Natural killer cell (primary cell): ENCODE measurements around the gene CBLN1. TPM values are rescaled to one million over a fixed set of nuclear protein-coding genes. Genes with fewer than 3 reads are reported as not detected.

Source experiments
- ATAC-seq, 3 donors: fragments of 150-1000 bp in 2 of 3; fragments of 200-7000 bp in 1 of 3; cut with Tn5 transposase; 1 replicate in 1 of 3; 2 replicates in 2 of 3; pipeline ENCODE4 v1.10.0; 2021; ENCODE audit warnings: mild to moderate bottlenecking in 2 of 3, moderate library complexity in 2 of 3
- DNase-seq, 2 donors: peaks; one replicate each; pipeline versions ENCODE4 v3.0.0 to v3.0.0-alpha.2; 2013 to 2021; ENCODE audit warnings: mixed read lengths in 1 of 2
- H3K27ac ChIP-seq: one replicate; pipeline ENCODE4 v1.5.1; 2013; ENCODE audit warnings: mild to moderate bottlenecking, low read length
- H3K27me3 ChIP-seq: one replicate; pipeline ENCODE4 v1.6.1; 2013; ENCODE audit warnings: low read length; ENCODE audit not compliant: control insufficient read depth, insufficient read depth
- H3K36me3 ChIP-seq: one replicate; pipeline ENCODE4 v1.6.1; 2013; ENCODE audit warnings: low read length; ENCODE audit not compliant: control insufficient read depth, insufficient read depth
- H3K4me1 ChIP-seq: one replicate; pipeline ENCODE4 v1.6.1; 2013; ENCODE audit warnings: low read length; ENCODE audit not compliant: control insufficient read depth, insufficient read depth
- H3K4me3 ChIP-seq: one replicate; pipeline ENCODE4 v1.5.1; 2013; ENCODE audit warnings: low read length
- H3K9me3 ChIP-seq: one replicate; pipeline ENCODE4 v1.6.1; 2013; ENCODE audit warnings: low read length; ENCODE audit not compliant: control insufficient read depth, insufficient read depth
- H3K27ac Mint-ChIP-seq, 2 donors: one replicate each; pipeline ENCODE4 v1.8.0; 2022; ENCODE audit warnings: mild to moderate bottlenecking in 2 of 2, mixed read lengths in 2 of 2, moderate library complexity in 1 of 2
- H3K27me3 Mint-ChIP-seq, 2 donors: one replicate each; pipeline ENCODE4 v1.8.0; 2022; ENCODE audit warnings: low read depth in 2 of 2, mixed read lengths in 2 of 2
- H3K36me3 Mint-ChIP-seq: one replicate; pipeline ENCODE4 v1.8.0; 2022; ENCODE audit warnings: mixed read lengths
- H3K4me1 Mint-ChIP-seq, 2 donors: one replicate each; pipeline ENCODE4 v1.8.0; 2022; ENCODE audit warnings: mixed read lengths in 2 of 2
- H3K4me3 Mint-ChIP-seq: one replicate; pipeline ENCODE4 v1.8.0; 2022; ENCODE audit warnings: mild to moderate bottlenecking, moderate library complexity, mixed read lengths
- H3K9me3 Mint-ChIP-seq, 2 donors: one replicate each; pipeline ENCODE4 v1.8.0; 2022; ENCODE audit warnings: mixed read lengths in 2 of 2
- WGBS: methylation state at CpG from one replicate; pipeline ENCODE4 v1.1.7; 2013; ENCODE audit warnings: missing lambda C conversion rate; ENCODE audit not compliant: insufficient coverage; 5-methylcytosine and 5-hydroxymethylcytosine counted together
- intact Hi-C: fragments of 100-400 bp; cut with micrococcal nuclease; formaldehyde crosslinking; loops from one replicate; pipeline ENCODE4 v1.14.2; 2022
- total RNA-seq, 4 donors: library from RNA; stranded (reverse); fragments of 120-200 nt in 1 of 4; gene quantifications; one replicate each; pipeline versions ENCODE4 v1.2.3 to v1.2.4, GENCODE V29; 2013 to 2022
- TF ChIP-seq, protein P1 (sequence below): fragments of 200-600 bp; IDR thresholded peaks from one replicate; pipeline ENCODE4 v1.8.0; 2022; ENCODE audit warnings: antibody characterized with exemption

The CBLN1 gene
- total RNA-seq, 3 donors from 2014 or later (not counting 1 experiment from before 2014, with no cell fraction given), result not detected

DNA sequence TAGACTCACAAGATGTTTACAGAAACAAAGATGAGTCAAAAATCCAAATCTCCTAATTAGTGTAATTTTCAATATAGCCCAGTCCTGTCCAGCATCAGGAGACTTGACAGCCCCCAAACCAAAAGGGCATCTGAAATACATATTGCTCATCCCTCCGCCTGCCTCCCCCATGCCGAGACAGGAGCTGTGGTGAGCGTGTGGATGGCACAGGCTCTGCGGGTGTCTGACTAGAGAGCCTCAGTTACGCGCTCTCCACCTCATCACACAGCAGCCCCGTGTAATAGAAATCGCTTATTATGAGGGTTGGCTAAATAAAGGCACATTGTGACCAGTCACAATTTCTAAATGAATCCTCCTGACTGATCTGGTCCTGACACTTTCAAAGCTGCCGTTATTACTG lies 43.1 kb upstream of the CBLN1 start:
- TF ChIP-seq, protein P1, sequence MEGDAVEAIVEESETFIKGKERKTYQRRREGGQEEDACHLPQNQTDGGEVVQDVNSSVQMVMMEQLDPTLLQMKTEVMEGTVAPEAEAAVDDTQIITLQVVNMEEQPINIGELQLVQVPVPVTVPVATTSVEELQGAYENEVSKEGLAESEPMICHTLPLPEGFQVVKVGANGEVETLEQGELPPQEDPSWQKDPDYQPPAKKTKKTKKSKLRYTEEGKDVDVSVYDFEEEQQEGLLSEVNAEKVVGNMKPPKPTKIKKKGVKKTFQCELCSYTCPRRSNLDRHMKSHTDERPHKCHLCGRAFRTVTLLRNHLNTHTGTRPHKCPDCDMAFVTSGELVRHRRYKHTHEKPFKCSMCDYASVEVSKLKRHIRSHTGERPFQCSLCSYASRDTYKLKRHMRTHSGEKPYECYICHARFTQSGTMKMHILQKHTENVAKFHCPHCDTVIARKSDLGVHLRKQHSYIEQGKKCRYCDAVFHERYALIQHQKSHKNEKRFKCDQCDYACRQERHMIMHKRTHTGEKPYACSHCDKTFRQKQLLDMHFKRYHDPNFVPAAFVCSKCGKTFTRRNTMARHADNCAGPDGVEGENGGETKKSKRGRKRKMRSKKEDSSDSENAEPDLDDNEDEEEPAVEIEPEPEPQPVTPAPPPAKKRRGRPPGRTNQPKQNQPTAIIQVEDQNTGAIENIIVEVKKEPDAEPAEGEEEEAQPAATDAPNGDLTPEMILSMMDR, result no peak
- Mint-ChIP-seq H3K27me3 (peaks cover 4 to 8% of the 10 kb centered on the region in 2 donors), H3K4me3 (no peak overlapping the region), H3K9me3 (peaks cover 2 to 5% of the 10 kb centered on the region in 2 donors), H3K4me1 (no peaks in the 10 kb centered on the region), H3K27ac (no peak overlapping the region), H3K36me3 (no peaks in the 10 kb centered on the region)
- 88% methylated on average over 9 of the region's 9 CpGs for WGBS
- ATAC-seq (no peak), DNase-seq (no peak)
- Histone ChIP-seq H3K4me1 (no peaks in the 10 kb centered on the region), H3K4me3 (no peak overlapping the region), H3K27ac (no peak overlapping the region), H3K27me3 (no peaks in the 10 kb centered on the region), H3K36me3 (no peaks in the 10 kb centered on the region), H3K9me3 (no peaks in the 10 kb centered on the region)
- intact Hi-C loops, result no loop called here

DNA sequence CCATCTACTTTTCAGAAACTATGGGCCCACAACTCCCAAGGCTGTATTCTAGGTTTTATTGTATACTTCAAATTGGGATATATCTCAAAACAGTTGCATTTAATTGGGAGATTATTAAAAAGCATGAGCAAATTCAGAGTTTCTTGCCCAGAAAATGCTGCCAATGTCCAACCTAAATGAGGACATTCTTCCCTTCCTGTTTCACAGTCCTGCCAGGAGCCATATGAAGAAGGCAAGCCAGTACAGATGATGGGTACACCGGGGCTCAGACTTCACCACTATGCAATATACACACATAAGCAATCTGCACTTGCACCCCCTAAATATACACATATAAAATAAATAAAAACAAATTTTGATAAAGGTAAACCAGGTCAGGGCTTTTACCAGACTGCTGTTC lies 34.0 kb upstream of the CBLN1 start:
- ATAC-seq, result no peak
- H3K4me1 ChIP-seq, result no peaks in the 10 kb centered on the region
- peaks cover 8 to 33% of the 10 kb centered on the region in 2 donors for H3K27me3 Mint-ChIP-seq
- H3K27ac ChIP-seq, result no peak overlapping the region
- TF ChIP-seq, protein P1, result no peak
- no peak overlapping the region for H3K4me3 ChIP-seq
- H3K9me3 Mint-ChIP-seq, result peaks cover 2 to 7% of the 10 kb centered on the region in 2 donors
- intact Hi-C loops, result no loop called here
- no peak for DNase-seq
- H3K27ac Mint-ChIP-seq, result no peak overlapping the region
- H3K4me1 Mint-ChIP-seq, result no peaks in the 10 kb centered on the region
- H3K27me3 ChIP-seq, result no peaks in the 10 kb centered on the region
- H3K36me3 ChIP-seq, result no peaks in the 10 kb centered on the region
- H3K4me3 Mint-ChIP-seq, result no peak overlapping the region
- H3K9me3 ChIP-seq, result no peaks in the 10 kb centered on the region
- H3K36me3 Mint-ChIP-seq, result no peaks in the 10 kb centered on the region
- 100% methylated on average over 1 of the region's 1 CpG for WGBS

DNA sequence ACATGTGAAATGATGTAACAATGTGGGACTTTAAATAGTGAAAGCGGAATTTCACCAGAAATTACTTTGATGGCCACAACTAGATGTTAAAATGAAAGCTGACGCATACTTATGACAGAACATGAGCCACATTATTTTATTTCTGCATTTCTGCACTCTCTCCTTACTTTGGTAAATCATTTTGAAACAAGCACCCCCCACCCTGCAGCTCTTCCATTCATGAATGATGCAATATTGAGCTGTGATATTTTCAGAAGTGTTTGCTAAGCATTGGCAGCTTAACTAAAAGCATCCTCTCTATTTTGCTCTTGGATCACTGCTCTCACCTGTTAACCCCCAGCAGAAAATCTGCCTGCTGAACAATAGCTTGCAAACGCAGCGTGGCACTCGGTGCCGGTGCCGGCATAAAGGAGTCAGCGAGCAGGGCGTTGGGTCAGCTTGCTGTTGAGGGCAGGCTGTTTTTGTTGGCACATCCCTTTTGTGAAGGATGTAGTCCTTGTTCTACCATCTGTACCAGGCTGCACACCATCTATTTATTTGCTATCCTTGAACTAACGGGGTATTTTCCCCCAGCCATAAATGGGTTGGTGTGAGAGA lies 30.8 kb upstream of the CBLN1 start:
- no peaks in the 10 kb centered on the region for H3K27me3 ChIP-seq
- no peaks in the 10 kb centered on the region for H3K36me3 Mint-ChIP-seq
- ATAC-seq (no peak), DNase-seq (no peak)
- H3K4me1 ChIP-seq, result no peaks in the 10 kb centered on the region
- H3K27me3 Mint-ChIP-seq, result peaks cover 4 to 28% of the 10 kb centered on the region in 2 donors
- intact Hi-C loops, result no loop called here
- H3K9me3 ChIP-seq, result no peaks in the 10 kb centered on the region
- H3K4me1 Mint-ChIP-seq, result no peaks in the 10 kb centered on the region
- no peak overlapping the region for H3K27ac ChIP-seq
- H3K36me3 ChIP-seq, result no peaks in the 10 kb centered on the region
- H3K4me3 Mint-ChIP-seq, result no peak overlapping the region
- TF ChIP-seq, protein P1, result no peak
- no peak overlapping the region for H3K4me3 ChIP-seq
- no peak overlapping the region for H3K27ac Mint-ChIP-seq
- WGBS, result 49% methylated on average over 9 of the region's 10 CpGs
- H3K9me3 Mint-ChIP-seq, result no peaks in the 10 kb centered on the region

DNA sequence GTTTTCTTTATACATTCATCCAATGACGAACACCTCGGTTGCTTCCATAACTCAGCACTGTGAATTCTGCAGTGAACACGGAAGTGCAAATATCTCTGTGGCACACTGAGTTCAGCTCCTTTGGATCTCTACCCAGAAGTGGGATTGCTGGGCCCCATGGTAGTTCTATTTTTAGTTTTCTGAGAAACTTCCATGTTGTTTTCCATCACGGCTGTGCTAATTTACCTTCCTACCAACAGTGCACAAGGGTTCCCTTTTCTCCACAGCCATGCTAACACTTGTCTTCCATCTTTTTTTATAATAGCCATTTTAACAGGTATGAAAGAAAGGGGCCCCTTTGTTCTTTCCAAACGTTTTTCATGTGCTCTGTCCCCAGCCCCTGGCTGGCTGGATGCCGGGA lies 30.2 kb upstream of the CBLN1 start:
- Histone ChIP-seq H3K4me3 (no peak overlapping the region), H3K9me3 (no peaks in the 10 kb centered on the region), H3K36me3 (no peaks in the 10 kb centered on the region), H3K27ac (no peak overlapping the region), H3K27me3 (no peaks in the 10 kb centered on the region), H3K4me1 (no peaks in the 10 kb centered on the region)
- WGBS, result 74% methylated on average over 6 of the region's 6 CpGs
- TF ChIP-seq, protein P1, result no peak
- intact Hi-C loops, result no loop called here
- DNase-seq (no peak), ATAC-seq (no peak)
- H3K4me1 Mint-ChIP-seq, result no peaks in the 10 kb centered on the region
- no peaks in the 10 kb centered on the region for H3K9me3 Mint-ChIP-seq
- no peak overlapping the region for H3K4me3 Mint-ChIP-seq
- H3K27me3 Mint-ChIP-seq, result peaks cover 4 to 23% of the 10 kb centered on the region in 2 donors
- no peaks in the 10 kb centered on the region for H3K36me3 Mint-ChIP-seq
- no peak overlapping the region for H3K27ac Mint-ChIP-seq
